Lung (tissue), 12 donors: ENCODE results near the gene GNPTG. TPM values are rescaled to one million over a fixed set of nuclear protein-coding genes. Genes with fewer than 3 reads are reported as not detected.
A peak's percentile ranks its signal among the peaks of the same experiment; 100 is the strongest.

Experiments used
- ATAC-seq: fragments of 200-7000 bp; cut with Tn5 transposase; one replicate; pipeline ENCODE4 v1.9.1; 2020; ENCODE audit warnings: moderate number of reproducible peaks; ENCODE audit not compliant: insufficient read depth, low FRiP score
- DNase-seq, 3 donors: peaks; one replicate each; pipeline ENCODE4 v3.0.0-alpha.2; 2013 to 2017
- H3K27ac ChIP-seq, 2 donors: one replicate each; pipeline ENCODE4 v1.5.1; 2013; ENCODE audit warnings: mild to moderate bottlenecking in 2 of 2, moderate library complexity in 2 of 2, control low read depth in 1 of 2, inconsistent platforms in 1 of 2, low read depth in 1 of 2, low read length in 1 of 2
- H3K27me3 ChIP-seq, 3 donors: one replicate each; pipeline ENCODE4 v1.5.1; 2013; ENCODE audit warnings: low read length in 2 of 3; ENCODE audit not compliant: control insufficient read depth in 3 of 3, insufficient read depth in 3 of 3
- H3K36me3 ChIP-seq, 4 donors: one replicate each; pipeline ENCODE4 v1.5.1; 2013; ENCODE audit warnings: low read length in 4 of 4, mild to moderate bottlenecking in 1 of 4, moderate library complexity in 1 of 4; ENCODE audit not compliant: control insufficient read depth in 4 of 4, insufficient read depth in 4 of 4
- H3K4me1 ChIP-seq, 5 donors: one replicate each; pipeline ENCODE4 v1.5.1; 2013; ENCODE audit warnings: low read length in 5 of 5, mild to moderate bottlenecking in 2 of 5, moderate library complexity in 1 of 5; ENCODE audit not compliant: control insufficient read depth in 5 of 5, insufficient read depth in 5 of 5
- H3K4me3 ChIP-seq: one replicate; pipeline ENCODE4 v1.5.1; 2013; ENCODE audit warnings: mild to moderate bottlenecking, control low read depth, moderate library complexity
- H3K9ac ChIP-seq, 2 donors: one replicate each; pipeline ENCODE4 v1.5.1; 2013; ENCODE audit warnings: low read length in 2 of 2, control low read depth in 1 of 2; ENCODE audit not compliant: insufficient read depth in 1 of 2
- H3K9me3 ChIP-seq, 4 donors: one replicate each; pipeline ENCODE4 v1.5.1; 2013; ENCODE audit warnings: low read length in 3 of 4, mild to moderate bottlenecking in 1 of 4, moderate library complexity in 1 of 4; ENCODE audit not compliant: control insufficient read depth in 4 of 4, insufficient read depth in 3 of 4
- WGBS, 2 donors: extraction: QIAGEN DNeasy Blood & Tissue Kit; methylation state at CpG; one replicate each; pipeline ENCODE4 v1.1.7; 2013; 5-methylcytosine and 5-hydroxymethylcytosine counted together
- polyA plus RNA-seq, 2 donors: library from polyadenylated mRNA; stranded (reverse); fragments of 200-250 nt; gene quantifications; one replicate each; pipeline ENCODE4 v1.2.1, GENCODE V29; 2013
- total RNA-seq, 2 donors: library from RNA; depleted of rRNA in 1 of 2; stranded (reverse); fragments of >200 nt in 1 of 2; gene quantifications; one replicate each; pipeline ENCODE4 v1.2.1, GENCODE V29; 2014 to 2021
- TF ChIP-seq, protein P1 (sequence below): IDR thresholded peaks from 2 replicates; pipeline ENCODE4 v1.5.1; 2012; ENCODE audit warnings: mild to moderate bottlenecking; ENCODE audit errors: control extremely low read depth, extremely low read depth
- donor health status: control.
- donor health status: control.
- donor health status: Bipolar disorder and iron deficiency.
- donor health status: healthy.
- donor health status: DM: yes; HTN: yes; CAD: no.

The GNPTG gene
- total and polyA plus RNA-seq, 4 donors, result 34.8 to 92.7 (median 77.8) TPM

DNA sequence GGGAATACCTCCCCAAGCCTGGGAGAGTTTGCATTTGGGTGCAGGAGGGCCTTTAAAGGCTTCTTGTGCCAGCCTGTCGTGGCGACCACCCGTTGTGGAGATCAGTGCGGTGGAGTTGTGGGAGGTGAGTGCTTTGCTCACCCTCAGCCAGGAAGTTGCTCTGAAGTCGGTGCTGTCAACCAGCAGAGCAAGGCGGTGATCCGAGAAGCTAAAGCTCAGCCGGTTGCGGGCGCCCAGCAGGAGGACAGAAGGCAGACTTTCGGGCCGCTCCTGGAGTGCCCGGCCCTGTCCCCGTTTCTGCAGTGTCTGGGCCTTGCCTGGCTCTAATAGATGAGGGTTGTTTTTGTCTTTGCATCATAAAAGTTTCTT lies 40.9 kb upstream of the GNPTG start:
- H3K27ac ChIP-seq, result peak overlapping the region in 1 of 2 donors; percentile 33
- ATAC-seq (no peak), DNase-seq (no peak)
- 2 to 3% methylated on average over 14 of the region's 14 CpGs for WGBS, 2 donors
- no peaks in the 10 kb centered on the region for H3K9me3 ChIP-seq
- H3K4me3 ChIP-seq, result peak overlapping the region; percentile 81
- peak overlapping the region; percentile 63 to 82 for H3K9ac ChIP-seq
- H3K4me1 ChIP-seq, result peaks cover 0 to 28% (median 10%) of the 10 kb centered on the region in 5 donors
- H3K27me3 ChIP-seq, result no peaks in the 10 kb centered on the region
- TF ChIP-seq, protein P1, sequence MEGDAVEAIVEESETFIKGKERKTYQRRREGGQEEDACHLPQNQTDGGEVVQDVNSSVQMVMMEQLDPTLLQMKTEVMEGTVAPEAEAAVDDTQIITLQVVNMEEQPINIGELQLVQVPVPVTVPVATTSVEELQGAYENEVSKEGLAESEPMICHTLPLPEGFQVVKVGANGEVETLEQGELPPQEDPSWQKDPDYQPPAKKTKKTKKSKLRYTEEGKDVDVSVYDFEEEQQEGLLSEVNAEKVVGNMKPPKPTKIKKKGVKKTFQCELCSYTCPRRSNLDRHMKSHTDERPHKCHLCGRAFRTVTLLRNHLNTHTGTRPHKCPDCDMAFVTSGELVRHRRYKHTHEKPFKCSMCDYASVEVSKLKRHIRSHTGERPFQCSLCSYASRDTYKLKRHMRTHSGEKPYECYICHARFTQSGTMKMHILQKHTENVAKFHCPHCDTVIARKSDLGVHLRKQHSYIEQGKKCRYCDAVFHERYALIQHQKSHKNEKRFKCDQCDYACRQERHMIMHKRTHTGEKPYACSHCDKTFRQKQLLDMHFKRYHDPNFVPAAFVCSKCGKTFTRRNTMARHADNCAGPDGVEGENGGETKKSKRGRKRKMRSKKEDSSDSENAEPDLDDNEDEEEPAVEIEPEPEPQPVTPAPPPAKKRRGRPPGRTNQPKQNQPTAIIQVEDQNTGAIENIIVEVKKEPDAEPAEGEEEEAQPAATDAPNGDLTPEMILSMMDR, result no peak
- H3K36me3 ChIP-seq, result peaks cover 0 to 29% (median 4%) of the 10 kb centered on the region in 4 donors

DNA sequence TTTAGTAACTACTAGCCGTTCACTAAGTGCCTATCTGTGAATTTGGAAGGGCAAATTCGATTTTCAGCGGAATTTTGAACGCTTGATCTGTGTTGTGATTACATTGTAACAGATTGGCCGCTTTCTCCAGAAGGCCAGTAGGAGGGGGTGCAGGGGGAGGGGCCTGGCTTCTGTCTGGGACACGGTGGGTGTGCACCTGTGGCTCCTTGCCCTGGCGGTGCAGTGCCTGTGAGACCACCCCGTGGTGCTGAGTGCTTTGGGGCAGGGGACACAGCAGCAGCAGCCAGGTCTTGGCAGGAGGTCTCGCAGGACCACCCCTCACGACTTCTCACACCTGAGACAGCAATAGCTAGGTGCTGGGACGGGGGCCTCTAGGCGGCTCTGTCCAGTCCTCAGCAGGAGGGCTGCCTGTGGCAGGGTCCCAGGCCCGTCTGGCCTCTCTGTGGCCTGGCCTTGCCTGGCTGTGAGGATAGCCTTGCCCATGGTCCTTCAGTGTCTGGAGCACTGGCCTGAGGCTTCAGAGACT lies 40.5 kb upstream of the GNPTG start:
- WGBS, 2 donors, result 19 to 29% methylated on average over 13 of the region's 13 CpGs
- ATAC-seq, result no peak
- Histone ChIP-seq H3K27ac (peak overlapping the region in 1 of 2 donors; percentile 23), H3K9ac (peak overlapping the region; percentile 8 to 63), H3K27me3 (no peaks in the 10 kb centered on the region), H3K36me3 (peaks cover 4 to 34% (median 8%) of the 10 kb centered on the region in 4 donors), H3K9me3 (no peaks in the 10 kb centered on the region), H3K4me1 (peaks cover 0 to 28% (median 10%) of the 10 kb centered on the region in 5 donors), H3K4me3 (peak overlapping the region; percentile 81)
- TF ChIP-seq, protein P1, result no peak
- no peak for DNase-seq

DNA sequence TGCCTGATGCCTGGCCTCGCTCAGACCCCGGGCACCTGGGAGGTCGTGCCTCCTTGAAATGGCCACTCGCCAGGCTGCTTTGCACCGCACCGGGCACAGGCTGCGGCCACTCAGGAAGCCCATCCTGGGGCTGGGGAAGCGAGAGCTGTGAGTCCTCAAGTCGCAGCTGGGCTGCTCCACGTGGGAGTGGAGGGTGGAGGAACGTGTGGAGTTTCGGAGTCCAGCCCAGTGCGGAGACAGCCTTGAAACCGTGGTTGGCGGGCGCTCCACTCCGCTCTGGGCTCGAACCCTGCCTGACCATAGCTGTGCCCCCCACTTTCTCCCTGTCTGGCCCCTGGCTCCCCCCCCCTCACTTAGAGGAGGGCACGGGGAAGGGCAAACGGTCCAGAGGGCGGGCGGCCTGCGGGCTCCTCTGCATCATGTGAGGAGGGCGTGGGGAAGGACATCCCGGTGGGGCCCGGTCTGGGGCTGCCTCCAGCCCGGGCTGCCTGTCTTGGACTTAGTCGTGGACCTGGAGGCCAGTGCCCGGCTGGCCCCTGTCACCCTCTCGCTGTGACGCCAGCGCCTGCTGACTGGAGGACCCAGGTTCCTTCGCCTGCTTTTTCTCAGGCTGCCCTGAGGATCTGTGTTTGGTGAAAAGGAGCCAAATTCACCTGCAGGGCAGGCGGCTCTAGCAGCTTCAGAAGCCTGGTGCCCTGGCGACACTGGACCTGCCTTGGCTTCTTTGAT lies 39.8 kb upstream of the GNPTG start:
- Histone ChIP-seq H3K9ac (peak overlapping the region in 1 of 2 donors; percentile 8), H3K4me1 (peaks cover 0 to 28% (median 10%) of the 10 kb centered on the region in 5 donors), H3K27ac (peak overlapping the region in 1 of 2 donors; percentile 23), H3K9me3 (no peaks in the 10 kb centered on the region), H3K36me3 (peaks cover 6 to 39% (median 12%) of the 10 kb centered on the region in 4 donors), H3K27me3 (no peaks in the 10 kb centered on the region), H3K4me3 (peak overlapping the region; percentile 7)
- WGBS, 2 donors, result 32 to 37% methylated on average over 35 of the region's 35 CpGs
- ATAC-seq, result no peak
- TF ChIP-seq, protein P1, result no peak
- DNase-seq, result no peak
